HG02970 (cell line): ENCODE data around the gene ZNF831.

Experiments
- ATAC-seq: cut with Tn5 transposase; IDR thresholded peaks from one replicate; pipeline ENCODE4 v1.9.1; 2021; ENCODE audit warnings: mild to moderate bottlenecking, moderate library complexity, moderate number of reproducible peaks; ENCODE audit not compliant: unreplicated experiment, low FRiP score

ZNF831 gene

GRCh38 chr20:59207742-59208357 is 44.2 kb downstream of the ZNF831 start:
- ATAC-seq = no peak

- ATAC-seq = no peak
These were observed 46.6 kb downstream of the ZNF831 start for GRCh38 chr20:59210186-59210585.

- ATAC-seq = no peak
These were observed 47.7 kb downstream of the ZNF831 start for GRCh38 chr20:59211208-59211765.

DNA sequence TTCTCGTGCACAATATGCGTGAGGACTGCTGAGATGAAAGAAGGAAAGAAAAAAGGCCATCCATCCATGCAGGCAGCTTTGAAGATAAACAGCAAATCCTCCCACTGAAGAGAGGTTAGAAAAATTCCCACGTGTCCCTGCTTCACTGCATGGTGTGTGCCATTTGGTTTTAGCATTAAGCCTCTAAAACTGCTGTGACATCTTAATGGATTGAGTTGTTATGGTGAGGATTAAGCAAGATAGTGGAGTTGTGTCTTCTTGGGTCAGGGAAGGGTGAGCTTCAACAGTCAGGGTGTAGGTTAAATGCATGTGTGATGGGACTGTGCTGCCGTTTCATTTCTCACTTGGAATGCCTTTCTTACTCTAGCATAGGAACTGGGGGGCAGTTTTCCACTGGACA is 50.5 kb downstream of the ZNF831 start:
- ATAC-seq = no peak

DNA sequence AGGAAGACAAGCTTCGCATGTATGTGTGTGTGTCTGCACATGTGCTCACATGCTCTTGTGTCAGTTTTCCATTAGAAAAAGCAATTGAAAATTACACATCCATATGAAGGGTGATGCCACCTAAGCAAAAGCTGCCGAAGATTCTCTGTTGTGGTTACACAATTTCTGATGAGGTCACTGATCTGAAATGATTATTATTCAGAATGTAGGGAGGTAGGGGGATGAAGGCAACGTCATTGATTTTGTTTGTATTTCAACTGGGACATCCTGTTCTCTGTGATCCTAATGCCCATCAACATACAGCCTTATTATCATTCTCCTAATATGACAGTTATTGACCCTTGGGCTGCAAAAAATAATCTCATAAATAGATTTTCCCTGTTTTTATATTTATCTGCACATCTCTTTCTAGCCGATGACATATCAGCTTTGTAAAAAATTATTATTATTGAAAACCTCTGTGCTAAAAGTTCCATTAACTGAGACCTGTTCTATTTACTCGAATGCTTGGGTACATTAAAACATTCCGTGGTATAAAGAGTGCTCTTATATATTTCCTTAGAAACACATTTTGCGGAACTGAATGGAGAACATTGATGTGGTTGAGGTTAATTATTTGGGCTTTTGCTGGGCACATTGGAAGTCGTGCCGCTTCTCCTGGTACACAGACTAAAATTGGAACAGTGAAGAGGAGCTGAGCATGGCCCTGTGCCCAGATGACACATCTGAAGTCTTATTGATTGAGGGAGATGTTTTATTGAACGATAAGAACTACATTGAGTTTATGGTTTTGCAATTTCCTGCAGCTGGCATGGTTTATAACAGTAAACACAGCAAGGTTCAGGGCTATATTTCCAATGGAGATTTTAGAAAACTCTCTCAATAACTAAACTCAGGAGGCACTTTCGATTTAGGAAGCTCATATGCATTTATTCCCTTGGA is 51.3 kb downstream of the ZNF831 start:
- ATAC-seq = no peak

- ATAC-seq = no peak
These were observed 53.6 kb downstream of the ZNF831 start for GRCh38 chr20:59217173-59217572.

DNA sequence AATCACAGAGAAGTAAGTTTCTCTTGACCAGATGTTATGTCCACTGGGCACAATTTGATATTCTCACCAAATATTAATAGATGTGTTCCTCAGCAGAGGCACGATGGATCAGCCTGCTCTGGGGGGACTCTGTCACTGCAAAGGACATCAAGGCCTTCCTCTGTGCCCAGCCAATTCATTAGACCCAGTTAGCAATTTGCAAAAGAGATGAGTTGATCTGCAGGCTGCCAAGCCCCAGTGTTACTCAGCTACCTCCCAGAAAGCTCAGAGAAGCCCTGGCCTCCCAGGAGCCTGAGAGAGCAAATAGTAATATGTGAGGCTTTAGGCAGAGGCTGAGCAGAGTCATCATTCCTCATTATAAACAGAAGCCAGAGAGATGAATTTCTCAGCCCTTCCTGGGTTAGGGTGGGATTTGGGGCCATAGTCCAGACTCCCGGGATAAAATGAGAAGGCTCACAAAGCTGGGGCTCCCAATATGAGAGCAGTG is 54.2 kb downstream of the ZNF831 start:
- ATAC-seq = no peak

DNA sequence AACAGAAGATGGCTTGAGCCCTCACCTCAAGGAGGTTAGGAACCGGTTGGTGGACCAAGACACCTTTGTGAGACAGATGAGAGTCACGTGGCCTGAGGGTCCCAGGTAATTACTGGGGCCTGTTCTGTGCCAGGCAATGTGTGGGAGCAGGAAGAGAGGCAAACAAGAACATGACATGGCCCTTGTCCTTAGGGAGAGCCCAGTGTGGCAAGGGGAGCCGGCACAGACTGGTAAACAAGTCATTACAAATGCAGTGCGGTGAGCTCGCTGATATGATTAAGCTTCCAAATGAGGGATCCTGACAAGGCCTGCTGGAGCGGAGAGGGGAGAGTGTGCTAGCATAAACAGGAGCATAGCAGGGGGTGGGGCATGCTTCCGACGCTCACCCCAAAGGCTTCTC is 55.6 kb downstream of the ZNF831 start:
- no peak for ATAC-seq

DNA sequence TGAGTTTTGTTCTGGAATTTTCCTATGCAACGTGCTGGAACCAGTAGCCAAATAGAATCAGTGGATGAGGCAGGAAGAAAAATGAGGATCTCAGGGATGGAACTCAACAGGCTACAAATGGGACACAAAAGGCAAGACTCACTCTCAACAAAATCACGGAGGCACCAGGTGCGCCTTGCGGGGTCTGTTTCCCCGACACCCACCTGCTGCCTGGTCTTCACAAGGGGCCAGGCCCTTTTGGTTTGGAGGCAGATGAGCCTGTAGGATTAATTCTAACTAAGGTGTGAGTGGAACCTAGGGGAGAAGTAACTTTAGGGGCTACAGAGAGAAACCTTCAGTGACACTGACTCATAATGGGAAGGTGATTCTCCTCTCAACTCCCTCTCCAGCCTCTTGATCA is 56.5 kb downstream of the ZNF831 start:
- ATAC-seq = no peak

DNA sequence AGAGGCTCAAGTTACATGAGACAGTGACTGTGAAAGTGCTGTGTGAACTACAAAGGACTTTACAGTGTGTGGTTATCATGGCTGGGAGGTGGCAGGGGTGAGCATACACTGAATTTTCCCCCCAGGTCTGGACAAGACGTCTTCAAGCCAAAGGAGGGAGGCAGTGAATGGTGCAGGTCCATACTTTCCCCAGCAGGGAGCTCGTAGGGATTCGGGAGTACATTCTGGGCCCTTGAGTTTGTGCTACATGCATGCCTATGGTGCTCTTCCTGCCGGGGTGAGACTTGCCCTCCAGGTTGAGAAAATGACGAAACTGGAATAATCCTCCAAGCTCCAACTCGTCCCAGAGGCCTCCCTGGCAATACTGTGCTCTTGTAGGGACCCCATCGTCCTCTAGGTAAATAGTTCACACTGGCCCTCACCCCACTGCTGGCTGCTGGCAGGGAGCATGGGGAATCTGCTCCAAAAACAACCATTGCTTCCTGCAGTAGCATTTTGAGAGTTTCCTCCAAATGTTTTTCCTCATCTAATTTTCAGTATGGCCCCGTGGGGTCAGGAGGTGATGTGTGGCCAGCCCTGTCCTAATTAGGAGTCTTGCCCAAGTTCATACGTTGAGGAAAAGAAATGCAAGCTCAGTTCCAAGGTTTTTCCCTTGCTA is 57.6 kb downstream of the ZNF831 start:
- no peak for ATAC-seq

GRCh38 chr20:59221707-59222252 is 58.2 kb downstream of the ZNF831 start:
- ATAC-seq = no peak

DNA sequence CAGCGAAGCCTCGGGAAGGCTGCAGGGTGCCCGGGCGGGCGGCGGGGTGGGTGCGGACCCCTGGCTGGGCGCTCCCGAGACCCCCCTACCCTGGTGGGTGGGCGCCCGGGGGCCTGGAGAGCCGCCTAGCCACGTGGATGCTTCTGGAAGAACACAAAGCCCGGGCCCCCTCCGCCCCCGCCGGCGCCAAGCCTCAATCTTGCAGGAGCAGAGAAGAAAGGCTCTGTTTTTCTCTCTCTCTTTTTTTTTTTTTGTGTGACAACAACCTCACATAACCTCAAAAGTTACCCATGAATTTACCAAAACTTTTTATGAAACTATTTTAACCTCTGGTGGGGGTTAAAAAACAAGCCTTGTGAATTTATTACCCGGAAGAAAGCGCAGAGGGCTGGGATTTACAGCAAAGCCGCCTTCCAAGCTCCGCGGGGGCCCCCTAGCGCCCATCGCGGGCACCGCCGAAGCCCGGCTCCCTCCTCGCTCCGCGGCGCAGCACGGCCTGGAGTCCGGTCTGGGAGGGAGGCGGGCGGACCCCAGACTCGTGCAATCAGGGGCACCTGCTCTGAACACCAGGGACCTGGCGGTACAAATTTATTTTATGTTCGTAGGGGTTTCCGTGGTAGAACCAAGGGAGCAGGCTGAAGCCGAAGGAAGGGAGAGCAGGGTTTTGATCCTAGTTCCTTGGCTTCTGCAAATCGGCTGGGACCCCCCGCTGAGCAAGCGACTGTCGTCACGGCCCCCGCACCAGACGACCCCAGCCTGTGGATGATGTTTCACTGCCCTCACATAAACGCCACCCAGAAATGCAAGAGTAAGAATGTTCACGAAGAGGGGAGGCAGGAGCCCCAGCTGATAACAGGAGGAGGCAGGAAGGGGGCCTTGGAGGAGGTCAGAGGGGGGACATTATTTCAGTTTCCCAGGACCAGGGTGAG is 58.9 kb downstream of the ZNF831 start:
- ATAC-seq = no peak

GRCh38 chr20:59223182-59223601 is 59.6 kb downstream of the ZNF831 start:
- no peak for ATAC-seq

DNA sequence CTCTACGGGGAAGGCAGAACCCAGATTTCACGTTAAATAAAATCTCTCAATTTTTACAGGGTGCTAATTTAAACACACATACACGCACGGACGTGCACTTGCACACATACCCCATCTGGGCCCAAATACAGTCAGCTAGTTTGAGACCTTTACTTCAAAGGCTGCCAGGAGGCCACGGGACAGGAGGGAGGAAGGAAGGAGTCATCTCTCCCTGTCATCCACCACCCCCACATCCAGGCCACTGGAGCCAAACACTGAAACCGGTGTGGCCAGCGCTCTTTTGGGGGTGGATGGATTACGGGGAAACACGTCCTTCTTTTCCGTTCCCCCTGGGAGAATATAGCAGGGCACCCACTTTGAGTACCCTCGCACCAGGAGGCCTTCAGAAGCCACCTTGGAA is 60.1 kb downstream of the ZNF831 start:
- no peak for ATAC-seq

DNA sequence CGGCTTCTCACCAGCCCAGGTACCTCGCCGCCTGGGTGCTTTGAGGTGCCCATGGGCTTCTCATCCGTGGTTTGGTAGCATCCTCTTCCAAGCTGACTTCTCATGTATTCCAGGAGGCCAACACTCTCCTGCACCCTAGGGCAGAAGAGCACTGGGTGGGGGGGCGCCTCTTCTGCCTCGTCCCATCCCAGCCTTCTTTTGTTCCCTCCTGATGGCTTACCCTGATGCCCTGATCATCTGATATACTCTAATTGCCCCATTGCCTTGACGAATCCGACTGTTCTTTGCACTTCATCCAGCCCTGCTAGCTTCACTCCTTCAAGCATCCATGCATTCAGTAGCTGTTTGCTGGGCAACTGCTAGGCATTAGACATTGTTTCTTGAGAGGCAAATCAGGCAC is 60.6 kb downstream of the ZNF831 start:
- ATAC-seq = no peak

- no peak for ATAC-seq
These were observed 66.8 kb downstream of the ZNF831 start for GRCh38 chr20:59230385-59230784.

GRCh38 chr20:59231124-59231804 is 67.6 kb downstream of the ZNF831 start:
- ATAC-seq = no peak

DNA sequence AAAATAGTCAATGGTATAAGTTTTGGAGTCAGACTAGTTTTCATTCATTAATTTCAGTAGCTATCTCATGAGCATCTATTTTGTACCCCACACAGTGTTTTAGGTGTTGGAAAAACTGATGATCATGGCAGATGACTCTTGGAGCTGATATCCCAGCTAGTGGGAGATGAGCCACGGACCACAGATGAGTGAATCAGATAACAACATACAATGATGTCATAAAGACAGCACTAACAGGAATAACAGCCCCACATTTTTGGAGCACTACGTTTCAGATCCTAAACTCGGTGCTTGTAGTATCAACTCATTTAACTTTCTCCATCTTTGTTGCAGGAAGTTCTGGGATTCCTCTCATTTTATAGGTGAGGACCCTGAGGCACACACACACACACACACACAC is 69.0 kb downstream of the ZNF831 start:
- no peak for ATAC-seq

- no peak for ATAC-seq
These were observed 71.6 kb downstream of the ZNF831 start for GRCh38 chr20:59235226-59235625.
